ENCODE results near the gene ADCY5. TPM values are rescaled to one million over a fixed set of nuclear protein-coding genes. Genes with fewer than 3 reads are reported as not detected.
A peak's percentile ranks its signal among the peaks of the same experiment; 100 is the strongest.

ADCY5 gene
- total RNA-seq, 1 donor from 2014 or later = not detected

DNA sequence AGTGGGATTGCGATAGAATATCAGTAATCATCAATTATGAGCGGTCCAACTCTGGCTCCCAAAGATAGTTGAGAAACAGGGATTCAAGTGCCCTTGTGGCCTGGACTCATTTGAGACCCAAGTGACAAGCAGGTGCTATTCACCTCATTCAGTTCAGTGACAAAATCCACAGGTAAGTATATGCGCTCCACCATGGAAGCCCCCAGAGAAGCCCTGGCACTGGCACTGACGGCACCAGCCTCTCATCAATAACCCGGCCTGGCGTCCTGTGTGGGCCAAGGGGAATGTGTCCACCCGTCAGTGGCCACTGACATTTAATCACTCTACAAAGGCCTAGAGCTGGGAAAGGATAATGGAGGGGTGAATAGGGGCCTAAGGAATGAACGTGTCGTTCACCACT is 117.2 kb downstream of the ADCY5 start:
- DNase-seq (ENCODE audit: extremely low read depth, low read depth, low spot score) = no peak

DNA sequence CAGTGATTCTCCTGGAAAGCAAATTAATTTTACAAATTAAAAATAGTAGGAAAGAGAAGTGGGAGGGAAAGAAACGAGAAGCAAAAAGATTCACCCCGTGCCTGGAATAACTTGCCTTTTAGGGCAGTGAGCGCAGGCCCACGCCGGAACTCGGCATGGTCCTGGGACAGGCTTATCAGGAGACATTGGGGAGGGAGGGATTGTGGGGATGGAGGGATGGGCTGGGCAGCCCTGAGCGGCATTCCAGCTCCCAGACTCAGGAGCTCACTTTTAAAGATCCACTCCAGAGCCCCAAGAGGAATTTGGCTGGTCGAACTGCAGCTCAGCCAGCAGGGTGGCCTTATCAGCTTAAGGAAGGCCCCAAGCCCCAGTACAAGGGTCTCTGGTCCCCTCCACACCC is 117.9 kb downstream of the ADCY5 start:
- DNase-seq (ENCODE audit: extremely low read depth, low read depth, low spot score) = no peak

DNA sequence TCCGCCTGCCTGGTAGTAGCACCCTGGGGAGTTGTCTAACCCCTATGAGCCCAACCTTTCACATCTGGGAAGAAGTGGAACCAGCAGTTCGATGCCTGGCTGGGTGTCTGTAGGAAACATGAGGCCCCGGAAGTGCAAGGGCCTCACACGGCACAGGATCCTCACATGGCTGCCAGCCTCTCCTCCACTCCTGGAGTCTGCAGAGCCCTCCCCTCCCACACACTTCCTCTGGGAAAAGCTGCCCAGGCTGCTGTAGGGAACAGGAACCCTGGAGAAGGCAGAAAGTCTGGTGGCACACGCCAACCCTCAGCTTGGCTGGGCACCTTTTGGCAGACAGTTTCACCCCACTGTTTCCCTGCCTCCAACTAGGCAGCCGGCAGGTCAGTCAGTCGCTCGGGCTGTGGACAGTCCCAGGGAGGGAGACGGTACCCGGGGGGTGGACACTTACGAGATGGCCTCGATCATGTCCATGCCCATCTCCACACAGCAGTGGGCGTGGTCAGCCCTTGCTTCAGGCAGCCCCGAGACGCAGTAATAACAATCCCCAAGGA is 118.4 kb downstream of the ADCY5 start:
- DNase-seq (ENCODE audit: extremely low read depth, low read depth, low spot score) = no peak

DNA sequence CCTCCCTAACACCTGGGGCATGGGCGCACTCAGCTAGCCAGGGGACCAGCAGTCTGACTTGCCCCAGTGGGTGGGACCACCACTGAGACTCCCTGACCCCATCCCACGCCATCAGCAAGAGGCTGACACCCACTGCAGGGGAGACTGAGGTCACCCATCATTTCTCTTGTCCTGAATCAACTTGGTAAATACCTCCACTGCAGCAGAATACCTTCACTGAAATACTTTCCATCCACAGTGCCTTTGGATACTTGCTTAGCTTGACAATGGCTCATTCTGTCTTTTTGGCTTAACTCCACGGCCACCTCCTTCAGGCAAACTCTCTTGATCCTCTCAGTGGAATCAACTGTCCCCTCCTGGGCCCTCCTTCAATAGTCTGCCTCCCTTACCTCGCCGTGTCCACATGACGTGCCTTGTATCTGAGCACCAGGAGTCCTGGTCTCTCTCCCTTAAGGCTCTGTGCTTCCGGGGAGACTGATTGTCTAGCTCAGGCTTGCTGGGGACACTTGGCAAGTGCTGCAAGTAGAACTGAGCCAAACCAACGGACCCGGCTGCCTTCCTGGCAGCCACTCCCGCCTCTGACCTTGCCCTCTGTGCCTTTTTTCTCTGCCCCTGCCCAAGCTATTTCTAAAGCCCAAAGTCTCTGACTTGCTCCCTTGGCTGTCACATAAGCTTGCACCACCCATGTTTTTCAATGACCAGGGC is 119.1 kb downstream of the ADCY5 start:
- no peak for DNase-seq (ENCODE audit: extremely low read depth, low read depth, low spot score)

DNA sequence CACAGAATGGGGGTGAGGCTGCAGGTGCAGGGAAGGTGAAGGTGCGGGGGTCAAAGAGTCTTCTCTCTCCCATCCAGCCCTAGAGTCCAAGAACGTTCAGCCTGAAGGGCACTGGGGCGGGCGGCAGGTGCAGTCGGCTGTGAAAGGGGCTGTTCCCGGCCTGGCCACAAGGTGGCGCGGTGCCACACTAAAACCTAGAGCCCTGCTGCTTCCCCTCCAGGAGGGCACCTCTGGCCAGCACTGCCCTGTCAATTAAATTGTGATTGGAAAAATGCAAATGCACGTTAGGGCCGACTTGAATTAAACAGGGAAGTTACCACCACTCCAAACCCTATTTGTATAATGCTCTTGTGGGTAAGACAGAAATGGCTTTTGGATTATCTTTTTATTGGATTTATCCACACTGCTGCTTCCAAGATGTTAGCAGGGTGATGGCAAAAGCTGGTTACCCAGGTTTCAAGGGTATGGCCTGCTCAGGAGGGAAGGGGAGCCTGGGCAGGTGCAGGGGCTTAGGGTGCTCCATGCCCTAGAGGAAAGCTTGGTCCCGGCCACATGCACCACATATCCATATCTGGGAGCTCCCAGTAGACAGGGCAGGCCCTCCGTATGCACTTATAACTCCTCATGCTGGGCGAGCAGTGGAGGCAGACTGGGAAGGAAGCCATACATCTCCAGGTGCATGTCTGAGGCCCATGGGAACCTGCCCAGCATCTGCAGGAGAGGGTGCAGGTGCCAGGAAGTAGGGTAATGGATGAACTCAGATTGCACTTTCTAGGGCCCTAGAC is 119.8 kb downstream of the ADCY5 start:
- DNase-seq (ENCODE audit: extremely low read depth, low read depth, low spot score) = peak; percentile 7

DNA sequence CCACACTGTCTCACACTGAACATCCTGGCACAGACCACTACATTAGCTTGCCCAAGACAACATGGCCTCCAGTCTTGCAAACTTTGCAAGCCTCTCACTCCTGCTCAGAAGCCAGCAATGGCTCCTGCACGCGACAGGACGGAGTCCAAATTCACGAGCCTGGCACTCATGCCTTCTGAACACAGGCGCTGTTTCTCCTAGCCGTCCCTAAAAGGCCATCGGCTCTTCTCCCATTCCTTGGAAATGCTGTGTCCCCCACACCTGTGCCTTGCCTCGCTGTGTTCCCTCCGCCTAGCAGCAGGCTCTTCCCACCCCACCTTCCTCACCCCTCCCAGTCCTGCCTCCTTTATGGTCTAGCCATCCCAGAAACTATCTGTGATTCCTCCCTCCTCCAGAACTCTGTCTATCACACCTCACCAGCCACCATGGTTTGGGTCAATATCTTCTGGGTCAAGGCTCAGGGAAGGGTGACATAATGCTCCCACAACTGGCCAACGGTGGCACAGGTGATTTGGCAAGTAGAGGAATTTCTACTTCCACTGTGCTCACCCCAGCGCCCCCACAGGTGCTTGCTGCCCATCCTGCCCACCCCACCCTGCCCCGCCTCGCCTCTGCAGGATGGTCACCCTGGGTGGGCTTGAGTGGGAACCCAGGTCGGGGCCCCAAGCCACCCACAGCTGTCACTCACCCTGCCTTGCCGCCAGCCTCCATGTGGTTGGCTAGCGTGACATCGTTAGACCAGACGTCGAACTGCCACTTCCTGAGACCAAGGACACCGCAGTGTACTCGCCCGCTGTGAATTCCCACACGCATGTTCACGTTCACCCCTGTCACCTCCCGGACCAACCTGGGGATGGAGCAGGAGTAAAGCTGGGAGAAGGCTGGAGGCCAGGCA is 120.7 kb downstream of the ADCY5 start:
- no peak for DNase-seq (ENCODE audit: extremely low read depth, low read depth, low spot score)

DNA sequence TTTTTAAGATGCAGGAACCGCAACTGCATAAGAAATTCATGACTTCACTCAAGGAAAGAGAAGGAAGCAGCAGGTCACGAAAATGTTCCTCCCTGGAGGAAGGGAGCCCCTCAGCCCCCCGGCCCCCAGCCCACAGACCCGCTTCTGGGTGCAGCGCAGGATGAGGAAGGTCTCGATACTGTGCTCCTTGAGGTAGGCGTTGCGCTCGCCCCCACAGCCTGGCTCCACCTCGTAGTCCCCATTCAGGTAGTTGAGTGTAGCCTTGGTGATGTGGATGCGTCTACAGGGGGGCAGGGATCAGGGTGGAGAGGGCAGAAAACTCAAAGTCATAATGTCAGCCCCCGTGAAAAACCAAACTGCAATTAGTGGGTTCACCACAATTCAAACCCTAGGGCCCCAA is 121.4 kb downstream of the ADCY5 start:
- no peak for DNase-seq (ENCODE audit: extremely low read depth, low read depth, low spot score)

DNA sequence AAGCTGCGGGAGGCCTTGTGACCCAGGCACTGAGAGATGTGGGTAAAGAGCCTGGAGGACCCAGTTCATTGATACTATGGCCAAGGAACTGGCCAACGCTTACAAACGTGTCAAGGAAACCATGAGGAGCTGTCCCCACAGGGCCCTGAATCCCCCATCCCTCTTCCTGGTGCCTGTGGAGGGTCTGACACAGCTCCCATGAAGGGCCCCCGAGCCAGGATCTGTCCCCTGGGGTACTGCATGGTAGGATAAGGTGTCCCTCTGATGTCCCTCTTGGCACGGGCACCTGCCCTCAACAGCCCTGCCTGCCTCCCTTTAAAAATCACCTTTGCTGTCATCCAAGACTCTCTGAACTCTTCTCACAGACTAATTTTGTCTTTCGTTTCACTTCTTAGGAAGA is 122.4 kb downstream of the ADCY5 start:
- DNase-seq (ENCODE audit: extremely low read depth, low read depth, low spot score) = no peak

DNA sequence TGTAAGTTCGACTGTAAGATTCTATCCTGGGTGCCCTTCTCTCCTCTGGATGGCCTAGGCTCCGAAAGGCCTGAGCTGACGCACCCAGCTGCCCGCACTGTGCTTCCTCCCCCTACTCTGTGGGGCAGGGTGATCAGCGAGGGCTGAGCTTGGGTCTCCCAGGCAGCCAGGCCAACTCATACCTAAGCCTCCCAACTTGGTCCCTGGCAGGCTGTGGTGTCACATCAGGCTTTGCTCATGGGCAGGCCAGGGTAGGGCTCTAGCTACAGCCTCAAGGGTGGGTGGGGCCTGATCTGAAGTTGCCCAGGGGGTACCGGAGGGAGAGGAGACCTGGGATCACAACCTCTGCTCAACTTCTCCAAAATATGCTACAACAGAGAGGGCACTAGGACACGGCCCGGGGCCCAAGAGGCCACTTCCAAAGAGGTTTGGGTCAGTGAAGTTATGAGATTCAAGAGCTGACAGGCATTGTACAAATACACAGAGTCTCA is 123.1 kb downstream of the ADCY5 start:
- DNase-seq (ENCODE audit: extremely low read depth, low read depth, low spot score) = no peak

DNA sequence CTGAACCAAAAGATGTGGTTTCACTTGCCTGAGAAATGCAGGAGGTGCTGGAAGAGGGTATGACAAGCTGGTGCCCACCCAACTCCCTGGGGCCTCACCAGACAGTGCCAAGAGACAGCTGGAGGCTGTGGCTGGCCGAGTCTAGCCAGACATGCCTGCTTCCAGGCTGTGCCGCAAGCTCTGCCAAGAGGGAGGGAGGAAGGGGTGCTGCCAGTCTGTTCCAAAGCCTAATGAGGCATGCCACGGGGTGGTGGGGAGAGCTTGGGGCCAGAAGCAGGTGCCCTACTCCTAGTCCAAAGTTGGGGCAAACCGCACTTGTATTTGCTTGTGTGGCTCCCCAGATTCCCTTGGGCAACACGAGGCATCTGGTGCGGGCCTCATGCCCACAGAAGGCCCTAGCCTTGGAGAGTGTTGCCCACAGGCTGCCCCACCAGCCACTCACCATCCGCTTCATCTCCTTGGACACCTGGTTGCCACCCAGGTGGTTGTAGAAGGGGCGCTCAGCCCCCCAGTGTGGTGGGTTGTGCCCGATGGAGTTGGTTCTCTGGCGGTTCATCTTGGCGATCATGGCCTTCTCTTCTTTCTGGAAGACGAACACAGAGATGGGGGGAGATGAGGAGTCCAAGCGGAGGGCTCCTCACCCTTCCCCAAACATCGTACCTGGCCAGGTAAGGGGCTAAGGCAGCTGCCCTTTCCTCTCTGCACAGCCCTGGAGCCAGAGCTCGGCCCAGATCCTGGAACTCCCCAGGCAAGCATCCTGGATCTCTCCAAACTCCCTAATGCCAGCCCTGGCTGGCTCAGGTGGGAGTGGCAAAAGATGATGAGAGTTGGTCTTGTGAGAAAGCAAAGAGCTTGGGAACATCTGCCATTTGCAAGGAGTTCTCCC is 123.8 kb downstream of the ADCY5 start:
- DNase-seq (ENCODE audit: extremely low read depth, low read depth, low spot score) = no peak

DNA sequence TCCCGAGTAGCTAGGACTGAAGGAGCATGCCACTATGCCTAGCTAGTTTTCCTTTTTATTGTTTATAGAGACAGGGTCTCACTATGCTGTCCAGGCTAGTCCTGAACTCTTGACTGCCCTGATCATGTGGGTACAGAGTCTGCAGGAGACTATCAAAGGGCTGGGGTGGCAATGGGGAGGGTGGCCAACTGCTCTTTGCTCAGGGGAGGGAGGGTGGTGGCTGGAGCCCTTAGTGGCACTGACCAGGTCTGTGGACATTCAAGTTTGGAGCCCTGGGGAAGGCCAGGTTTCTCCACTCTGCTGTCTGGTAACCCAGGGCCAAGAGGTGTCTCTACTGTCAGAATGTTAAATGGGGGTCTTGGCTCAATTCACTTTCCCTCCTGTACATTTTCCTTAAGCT is 125.1 kb downstream of the ADCY5 start:
- no peak for DNase-seq (ENCODE audit: extremely low read depth, low read depth, low spot score)

DNA sequence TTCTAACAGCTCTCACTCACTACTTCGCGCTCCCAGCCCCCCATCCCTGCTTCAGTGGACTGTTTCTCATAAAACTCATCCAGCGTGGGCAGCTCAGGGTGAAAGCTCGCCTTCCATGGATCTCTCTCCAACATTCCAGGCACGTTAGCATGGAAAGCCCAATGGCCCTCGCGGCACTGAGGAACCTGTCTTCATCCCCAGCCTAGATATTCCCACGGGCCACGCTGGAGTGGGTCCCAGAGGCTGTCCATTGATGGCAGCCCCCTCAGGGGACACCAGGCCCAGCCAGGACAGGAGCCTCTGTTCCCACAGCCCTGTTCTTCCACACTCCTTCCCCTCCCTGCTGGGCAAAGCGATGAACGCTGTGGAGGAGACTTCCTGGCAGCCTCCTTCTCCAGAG is 126.0 kb downstream of the ADCY5 start:
- no peak for DNase-seq (ENCODE audit: extremely low read depth, low read depth, low spot score)

DNA sequence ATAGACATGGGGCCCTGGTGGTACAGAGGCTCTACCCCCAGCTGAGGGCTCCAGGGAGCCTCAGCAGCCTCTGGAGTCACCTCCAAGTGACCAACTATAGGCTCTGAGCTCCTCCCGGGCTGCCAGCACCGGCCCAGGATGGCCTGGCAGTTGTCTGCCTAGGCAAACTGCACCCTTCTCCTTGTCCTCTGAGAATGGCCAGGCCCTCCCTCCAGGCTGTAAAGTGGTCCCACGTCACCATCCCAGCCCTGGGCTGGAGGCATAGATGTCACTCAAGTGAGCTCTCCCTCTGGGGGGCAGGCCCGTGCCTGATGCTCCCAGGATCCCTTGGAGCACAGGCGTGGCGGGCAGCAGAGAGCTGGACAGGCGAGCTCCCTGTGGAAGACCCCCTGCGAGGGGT is 127.1 kb downstream of the ADCY5 start:
- no peak for DNase-seq (ENCODE audit: extremely low read depth, low read depth, low spot score)

DNA sequence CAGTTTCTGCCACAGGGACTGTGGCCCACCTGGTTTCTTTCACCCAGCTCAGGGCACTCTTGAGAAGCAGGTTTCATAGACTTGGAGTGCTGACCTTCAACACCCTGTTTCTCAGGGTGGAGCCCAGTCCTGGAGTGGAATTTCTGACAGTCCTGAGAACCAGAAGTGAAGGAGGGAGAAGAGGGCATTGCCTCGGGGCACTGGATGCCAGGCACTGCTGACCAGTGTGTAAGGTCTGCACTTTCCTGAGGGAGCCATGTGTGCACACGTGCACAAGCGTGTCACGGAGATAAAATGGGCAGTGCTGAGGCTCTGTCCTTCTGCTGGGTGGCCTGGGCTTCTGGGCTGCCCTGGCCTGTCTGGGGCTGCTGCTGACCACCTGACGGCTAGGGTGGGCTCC is 128.7 kb downstream of the ADCY5 start:
- DNase-seq (ENCODE audit: extremely low read depth, low read depth, low spot score) = no peak

DNA sequence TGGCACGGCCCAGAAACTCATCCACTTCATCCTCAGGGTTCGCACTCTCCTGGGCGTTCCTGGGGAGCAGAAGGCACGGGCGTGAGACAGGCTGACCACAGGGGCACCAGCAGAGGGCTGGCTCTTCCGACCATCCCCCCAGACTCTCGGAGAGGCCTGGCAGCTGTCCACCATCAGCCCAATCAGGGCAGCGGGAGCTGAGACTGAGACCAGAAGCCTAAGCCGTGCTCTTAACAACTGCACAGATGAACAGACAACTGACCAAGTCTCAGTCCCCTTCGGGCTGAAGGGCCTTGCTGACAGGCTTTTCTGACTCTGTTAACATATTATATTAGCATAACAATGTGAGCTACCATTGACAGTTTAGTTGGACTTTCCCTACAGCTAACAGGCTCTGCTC is 129.1 kb downstream of the ADCY5 start:
- DNase-seq (ENCODE audit: extremely low read depth, low read depth, low spot score) = no peak

DNA sequence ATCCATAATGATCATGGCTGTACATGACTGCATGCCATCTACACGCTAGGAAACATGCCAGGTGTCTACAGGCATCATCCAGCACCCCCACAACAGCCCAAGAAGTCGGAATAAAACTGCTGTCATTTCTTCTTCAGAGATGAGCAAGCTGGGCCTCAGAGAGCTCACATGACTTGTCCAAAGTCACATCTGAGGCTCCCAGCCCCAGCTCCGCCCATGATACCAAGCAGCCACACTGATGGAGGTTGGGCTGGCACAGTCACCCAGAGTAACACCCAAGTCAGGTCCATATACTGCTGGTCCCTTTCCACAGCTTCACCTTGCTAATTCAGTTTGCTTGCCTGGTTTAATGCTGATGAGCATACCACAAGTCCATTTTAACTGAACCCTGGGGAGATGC is 130.5 kb downstream of the ADCY5 start:
- DNase-seq (ENCODE audit: extremely low read depth, low read depth, low spot score) = no peak

DNA sequence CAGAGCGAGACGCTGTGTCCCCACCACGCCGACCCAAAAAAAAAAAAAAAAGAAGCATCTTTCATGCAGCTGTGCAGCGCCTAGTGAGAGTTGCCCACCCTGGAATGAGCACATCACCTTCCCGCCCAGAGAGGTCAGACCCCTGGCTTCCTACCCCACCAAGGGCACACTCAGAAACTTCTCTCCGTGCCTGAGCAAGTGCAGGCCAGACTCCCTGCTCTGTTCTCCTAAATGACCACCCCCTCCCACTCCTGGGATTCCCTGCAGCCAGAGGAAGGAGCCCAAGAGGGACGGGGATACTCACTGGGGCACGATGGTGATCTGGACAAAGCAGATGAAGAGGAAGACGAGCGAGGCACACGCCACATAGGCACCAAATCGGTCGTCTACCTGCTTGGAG is 131.2 kb downstream of the ADCY5 start:
- no peak for DNase-seq (ENCODE audit: extremely low read depth, low read depth, low spot score)

DNA sequence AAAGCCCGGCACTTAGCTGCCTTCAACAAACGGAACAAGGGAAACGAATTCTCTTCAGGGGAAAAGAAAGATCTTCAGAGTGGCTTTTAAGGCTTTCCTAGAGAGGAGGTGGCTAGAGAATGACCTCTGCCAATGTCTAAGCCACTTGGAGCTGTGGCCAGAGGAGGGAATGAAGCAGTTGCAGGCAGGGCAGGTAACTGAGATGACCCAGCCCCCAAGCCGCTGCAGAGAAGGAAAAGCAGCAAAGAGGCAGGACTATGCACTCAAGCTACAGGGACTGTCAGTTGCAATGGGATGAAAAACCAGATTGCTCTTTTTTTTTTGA is 133.7 kb downstream of the ADCY5 start:
- no peak for DNase-seq (ENCODE audit: extremely low read depth, low read depth, low spot score)

DNA sequence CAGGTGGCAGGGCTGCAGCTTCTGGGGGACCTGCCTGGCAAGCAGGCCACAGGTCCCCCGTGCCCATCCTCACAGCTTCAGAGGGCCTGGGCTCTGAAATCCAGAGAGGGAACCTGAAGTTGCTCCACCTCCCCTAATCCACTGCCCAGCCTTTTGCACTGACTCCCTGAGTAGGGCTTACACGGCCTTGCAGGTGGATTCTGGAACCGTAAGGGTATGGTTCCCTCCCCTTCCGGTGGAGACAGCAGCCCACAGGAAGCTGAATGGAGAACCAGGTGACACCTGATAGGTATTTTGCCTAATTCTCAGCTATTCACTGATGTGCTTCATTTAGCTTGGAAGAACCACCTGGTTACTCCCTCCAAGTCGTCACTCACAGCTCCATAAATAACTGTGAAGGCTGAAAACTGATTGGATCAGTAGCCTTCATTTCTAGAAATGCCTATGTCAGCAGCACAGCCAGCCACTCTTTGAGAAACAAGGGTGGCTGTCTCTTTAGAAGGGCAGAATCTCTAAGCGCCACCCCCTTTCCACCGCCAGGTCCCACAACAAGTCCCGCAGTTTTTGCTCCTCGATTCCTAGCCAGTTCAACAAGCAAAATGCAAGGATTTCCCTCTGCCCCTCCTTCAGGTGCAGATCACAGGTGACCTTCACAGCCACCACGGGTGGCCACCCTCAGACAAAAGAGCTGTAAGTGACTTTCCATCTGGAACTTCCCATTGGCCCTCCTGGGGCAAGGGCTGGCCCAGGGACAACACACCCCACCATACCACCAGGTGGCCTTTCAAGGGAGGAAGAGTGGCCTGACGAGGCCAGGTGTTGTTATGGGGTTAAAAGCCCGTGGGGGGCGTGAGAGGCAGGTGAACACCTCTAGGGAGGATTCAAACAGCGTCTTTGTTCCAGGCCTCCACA is 134.3 kb downstream of the ADCY5 start:
- DNase-seq (ENCODE audit: extremely low read depth, low read depth, low spot score) = no peak

Data from glomerular endothelial cell (primary cell).